ENCODE results near the gene MLX. TPM values are rescaled to one million over a fixed set of nuclear protein-coding genes. Genes with fewer than 3 reads are reported as not detected.

Gene MLX
- total and polyA plus RNA-seq, 10 donors, result 33.0 to 64.4 (median 48.4) TPM

- Histone ChIP-seq H3K4me3 (peak within 1 kb of the TSS; percentile 83 to 99 (median 90)), H3K4me1 (peaks cover 29 to 69% (median 44%) of the 10 kb centered on the region in 6 donors), H3K36me3 (peaks cover 0 to 34% (median 20%) of the 10 kb centered on the region in 6 donors), H3K9me3 (no peaks in the 10 kb centered on the region), H3K27ac (peak within 1 kb of the TSS; percentile 9 to 98 (median 86)), H3K27me3 (replicated peaks in 1 of 7) (no peaks in the 10 kb centered on the region)
- intact Hi-C loops (cut with DNase I; ENCODE audit: low total_unique reads), result no loop called here
- DNase-seq, result peak; percentile 95
- no peak for TF ChIP-seq POLR2A (IDR thresholded peaks at IDR 0.05)
- TF ChIP-seq, protein P1, sequence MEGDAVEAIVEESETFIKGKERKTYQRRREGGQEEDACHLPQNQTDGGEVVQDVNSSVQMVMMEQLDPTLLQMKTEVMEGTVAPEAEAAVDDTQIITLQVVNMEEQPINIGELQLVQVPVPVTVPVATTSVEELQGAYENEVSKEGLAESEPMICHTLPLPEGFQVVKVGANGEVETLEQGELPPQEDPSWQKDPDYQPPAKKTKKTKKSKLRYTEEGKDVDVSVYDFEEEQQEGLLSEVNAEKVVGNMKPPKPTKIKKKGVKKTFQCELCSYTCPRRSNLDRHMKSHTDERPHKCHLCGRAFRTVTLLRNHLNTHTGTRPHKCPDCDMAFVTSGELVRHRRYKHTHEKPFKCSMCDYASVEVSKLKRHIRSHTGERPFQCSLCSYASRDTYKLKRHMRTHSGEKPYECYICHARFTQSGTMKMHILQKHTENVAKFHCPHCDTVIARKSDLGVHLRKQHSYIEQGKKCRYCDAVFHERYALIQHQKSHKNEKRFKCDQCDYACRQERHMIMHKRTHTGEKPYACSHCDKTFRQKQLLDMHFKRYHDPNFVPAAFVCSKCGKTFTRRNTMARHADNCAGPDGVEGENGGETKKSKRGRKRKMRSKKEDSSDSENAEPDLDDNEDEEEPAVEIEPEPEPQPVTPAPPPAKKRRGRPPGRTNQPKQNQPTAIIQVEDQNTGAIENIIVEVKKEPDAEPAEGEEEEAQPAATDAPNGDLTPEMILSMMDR (IDR thresholded peaks at IDR 0.05 in 8 of 11, conservative IDR thresholded peaks at IDR 0.05 in 3 of 11), result peak in 2 of 11 experiments; percentile 39
- peak; percentile 86 to 96 (median 92) for TF ChIP-seq POLR2AphosphoS5 (IDR thresholded peaks at IDR 0.05)
- WGBS, 5 donors, result 0 to 2% (median 1%) methylated on average over 24 to 26 of the region's 26 CpGs
Measured at GRCh38 chr17:42561897-42562387, 5.0 kb upstream of the MLX start, which contains the start of gene COASY. Gene COASY, plus strand, starts transcription at chr17:42562148. Its CDS starts 475 bp downstream, at chr17:42562623.

DNA sequence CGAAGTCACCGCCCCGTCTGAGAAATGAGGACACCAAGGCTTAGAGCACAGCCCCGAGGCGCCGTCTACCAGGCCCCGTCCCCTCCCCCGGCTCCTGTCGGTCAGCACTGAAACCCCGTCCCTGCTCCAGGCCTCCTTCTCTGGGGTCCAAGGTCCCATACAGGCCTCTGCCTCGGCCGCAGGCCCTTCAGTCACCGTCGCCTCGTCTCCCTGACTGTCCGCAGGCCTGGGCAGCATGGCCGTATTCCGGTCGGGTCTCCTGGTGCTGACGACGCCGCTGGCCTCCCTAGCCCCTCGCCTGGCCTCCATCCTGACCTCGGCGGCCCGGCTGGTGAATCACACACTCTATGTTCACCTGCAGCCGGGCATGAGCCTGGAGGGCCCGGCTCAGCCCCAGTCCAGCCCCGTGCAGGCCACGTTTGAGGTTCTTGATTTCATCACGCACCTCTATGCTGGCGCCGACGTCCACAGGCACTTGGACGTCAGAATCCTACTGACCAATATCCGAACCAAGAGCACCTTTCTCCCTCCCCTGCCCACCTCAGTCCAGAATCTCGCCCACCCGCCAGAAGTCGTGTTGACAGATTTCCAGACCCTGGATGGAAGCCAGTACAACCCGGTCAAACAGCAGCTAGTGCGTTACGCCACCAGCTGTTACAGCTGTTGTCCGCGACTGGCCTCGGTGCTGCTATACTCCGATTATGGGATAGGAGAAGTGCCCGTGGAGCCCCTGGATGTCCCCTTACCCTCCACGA lies 4.3 kb upstream of the MLX start:
- DNase-seq, result peak; percentile 90
- Histone ChIP-seq H3K4me3 (peak overlapping the region; percentile 83 to 99 (median 90)), H3K4me1 (peaks cover 29 to 73% (median 45%) of the 10 kb centered on the region in 6 donors), H3K27ac (peak overlapping the region; percentile 9 to 98 (median 86)), H3K36me3 (peaks cover 0 to 34% (median 20%) of the 10 kb centered on the region in 6 donors), H3K9me3 (no peaks in the 10 kb centered on the region), H3K27me3 (replicated peaks in 1 of 7) (no peaks in the 10 kb centered on the region)
- WGBS, 5 donors, result 8 to 18% (median 15%) methylated on average over 44 to 48 of the region's 48 CpGs
- TF ChIP-seq POLR2AphosphoS5 (IDR thresholded peaks at IDR 0.05) (no peak), POLR2A (IDR thresholded peaks at IDR 0.05) (no peak)
- TF ChIP-seq, protein P1 (IDR thresholded peaks at IDR 0.05 in 8 of 11, conservative IDR thresholded peaks at IDR 0.05 in 3 of 11), result no peak
- intact Hi-C loops (cut with DNase I; ENCODE audit: low total_unique reads), result no loop called here

DNA sequence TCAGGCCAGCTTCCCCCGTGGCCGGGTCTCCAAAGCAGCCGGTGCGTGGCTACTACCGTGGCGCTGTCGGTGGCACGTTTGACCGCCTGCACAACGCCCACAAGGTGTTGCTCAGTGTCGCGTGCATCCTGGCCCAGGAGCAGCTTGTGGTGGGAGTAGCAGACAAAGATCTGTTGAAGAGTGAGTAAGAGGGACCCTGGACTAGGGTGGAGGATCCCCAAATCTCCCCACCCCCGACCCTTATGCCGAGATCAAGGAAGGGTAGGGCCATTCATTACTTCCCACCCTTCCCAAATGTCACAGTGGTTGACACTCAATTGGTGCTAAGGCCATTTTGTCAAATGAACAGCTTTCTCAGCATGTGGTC lies 3.8 kb upstream of the MLX start:
- 70 to 87% (median 78%) methylated on average over 12 to 14 of the region's 14 CpGs for WGBS, 5 donors
- TF ChIP-seq POLR2A (IDR thresholded peaks at IDR 0.05) (no peak), POLR2AphosphoS5 (IDR thresholded peaks at IDR 0.05) (no peak)
- TF ChIP-seq, protein P1 (IDR thresholded peaks at IDR 0.05 in 8 of 11, conservative IDR thresholded peaks at IDR 0.05 in 3 of 11), result no peak
- Histone ChIP-seq H3K36me3 (peaks cover 0 to 36% (median 21%) of the 10 kb centered on the region in 6 donors), H3K27me3 (replicated peaks in 1 of 7) (no peaks in the 10 kb centered on the region), H3K27ac (peak overlapping the region in 4 of 8 donors; percentile 87 to 98 (median 92)), H3K4me1 (peaks cover 33 to 78% (median 51%) of the 10 kb centered on the region in 6 donors), H3K4me3 (peak overlapping the region; percentile 83 to 99 (median 90)), H3K9me3 (no peaks in the 10 kb centered on the region)
- peak; percentile 85 for DNase-seq
- intact Hi-C loops (cut with DNase I; ENCODE audit: low total_unique reads), result no loop called here

DNA sequence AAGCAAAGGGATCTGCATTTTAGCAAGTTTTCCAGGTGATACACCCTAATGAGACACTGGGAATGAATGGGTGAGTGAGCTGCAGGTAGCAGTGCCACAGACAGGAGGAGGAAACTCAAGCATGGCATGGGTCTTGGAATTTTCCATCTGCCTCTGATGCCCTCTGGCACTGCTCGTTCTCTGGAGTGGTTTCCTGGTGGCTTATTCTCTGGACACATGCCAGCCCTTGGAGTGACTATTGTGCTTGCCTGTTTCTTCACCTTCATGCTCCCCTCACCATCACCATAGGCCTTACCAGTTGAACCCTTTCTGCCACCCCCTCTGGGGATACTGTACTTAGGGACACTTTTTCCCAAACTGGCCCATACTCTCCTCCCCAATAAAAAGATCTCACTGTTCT lies 3.4 kb upstream of the MLX start:
- no peaks in the 10 kb centered on the region for H3K9me3 ChIP-seq
- peak overlapping the region in 6 of 8 donors; percentile 84 to 99 (median 91) for H3K4me3 ChIP-seq
- TF ChIP-seq, protein P1 (IDR thresholded peaks at IDR 0.05 in 8 of 11, conservative IDR thresholded peaks at IDR 0.05 in 3 of 11), result no peak
- TF ChIP-seq POLR2AphosphoS5 (IDR thresholded peaks at IDR 0.05), result no peak
- no peak for TF ChIP-seq POLR2A (IDR thresholded peaks at IDR 0.05)
- DNase-seq, result no peak
- intact Hi-C loops (cut with DNase I; ENCODE audit: low total_unique reads), result no loop called here
- peaks cover 0 to 40% (median 23%) of the 10 kb centered on the region in 6 donors for H3K36me3 ChIP-seq
- no peaks in the 10 kb centered on the region for H3K27me3 ChIP-seq (replicated peaks in 1 of 7)
- WGBS, 5 donors, result 18 to 55% (median 26%) methylated on average over 1 of the region's 1 CpG
- peak overlapping the region in 3 of 8 donors; percentile 90 to 98 (median 94) for H3K27ac ChIP-seq
- H3K4me1 ChIP-seq, result peaks cover 37 to 83% (median 55%) of the 10 kb centered on the region in 6 donors
